A673 (cell line): ENCODE data around the gene ST3GAL2.

Source experiments
- EZH2 ChIP-seq: fragments of 200-600 bp; sonication (generic); IDR thresholded peaks from 2 replicates; pipeline ENCODE4 v1.6.1; 2017; ENCODE audit warnings: borderline replicate concordance, low read depth, mild to moderate bottlenecking, mixed read lengths, antibody characterized with exemption, low read length; ENCODE audit not compliant: poor library complexity, severe bottlenecking
- TF ChIP-seq, protein P1 (sequence below): fragments of 300-800, 200-600 bp; sonication (generic); conservative IDR thresholded peaks from 2 replicates; pipeline ENCODE4 v1.5.1; 2017; ENCODE audit warnings: low read depth, mild to moderate bottlenecking, antibody characterized with exemption, low read length, moderate library complexity, mixed read lengths

DNA sequence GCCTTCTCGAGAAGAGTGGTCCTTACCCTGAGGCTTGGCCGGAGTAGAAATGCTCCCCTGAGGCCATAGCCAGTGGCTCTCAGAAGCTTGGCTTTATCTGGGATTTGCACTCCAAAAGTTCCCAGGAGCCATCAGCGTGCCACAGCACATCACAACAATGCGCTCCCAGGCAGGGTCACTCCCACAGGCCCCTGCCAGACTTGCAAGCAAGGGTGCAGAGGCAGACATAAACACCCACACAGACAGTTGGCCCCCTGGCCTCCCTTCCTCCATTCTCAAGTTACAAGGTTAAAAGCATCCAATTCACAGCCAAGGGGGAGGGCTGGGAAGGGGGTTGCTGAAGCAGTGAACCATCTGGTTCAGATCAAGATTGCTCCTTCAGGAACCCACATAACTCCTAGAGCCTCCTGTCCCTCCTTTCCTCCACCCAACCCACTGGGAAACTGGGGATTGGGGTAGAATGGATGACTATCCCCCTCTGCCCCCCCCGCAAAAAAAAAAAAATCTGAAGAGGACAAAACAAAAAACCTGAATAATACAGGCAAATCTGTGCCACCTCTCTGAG is 1.8 kb downstream of the ST3GAL2 start:
- TF ChIP-seq, protein P1, sequence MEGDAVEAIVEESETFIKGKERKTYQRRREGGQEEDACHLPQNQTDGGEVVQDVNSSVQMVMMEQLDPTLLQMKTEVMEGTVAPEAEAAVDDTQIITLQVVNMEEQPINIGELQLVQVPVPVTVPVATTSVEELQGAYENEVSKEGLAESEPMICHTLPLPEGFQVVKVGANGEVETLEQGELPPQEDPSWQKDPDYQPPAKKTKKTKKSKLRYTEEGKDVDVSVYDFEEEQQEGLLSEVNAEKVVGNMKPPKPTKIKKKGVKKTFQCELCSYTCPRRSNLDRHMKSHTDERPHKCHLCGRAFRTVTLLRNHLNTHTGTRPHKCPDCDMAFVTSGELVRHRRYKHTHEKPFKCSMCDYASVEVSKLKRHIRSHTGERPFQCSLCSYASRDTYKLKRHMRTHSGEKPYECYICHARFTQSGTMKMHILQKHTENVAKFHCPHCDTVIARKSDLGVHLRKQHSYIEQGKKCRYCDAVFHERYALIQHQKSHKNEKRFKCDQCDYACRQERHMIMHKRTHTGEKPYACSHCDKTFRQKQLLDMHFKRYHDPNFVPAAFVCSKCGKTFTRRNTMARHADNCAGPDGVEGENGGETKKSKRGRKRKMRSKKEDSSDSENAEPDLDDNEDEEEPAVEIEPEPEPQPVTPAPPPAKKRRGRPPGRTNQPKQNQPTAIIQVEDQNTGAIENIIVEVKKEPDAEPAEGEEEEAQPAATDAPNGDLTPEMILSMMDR = no peak
- TF ChIP-seq EZH2 = no peak
